Mesothelial cell of epicardium (in vitro differentiated cells): ENCODE data around the gene TRIP12. TPM values are rescaled to one million over a fixed set of nuclear protein-coding genes. Genes with fewer than 3 reads are reported as not detected.
"Not testable (repeated sequence)": the region's sequence is repeated elsewhere in the genome, so short reads cannot be mapped to it uniquely, and the experiment has no call there.

Source experiments
- DNase-seq, 2 experiments: peaks; one replicate each; pipeline ENCODE4 v3.0.0; 2021; ENCODE audit warnings: low spot score in 2 of 2; ENCODE audit not compliant: unreplicated experiment in 2 of 2
- H3K27ac Mint-ChIP-seq: 2 replicates; pipeline ENCODE4 v1.8.0; 2021; ENCODE audit warnings: mixed read lengths
- H3K27me3 Mint-ChIP-seq: 2 replicates; pipeline ENCODE4 v1.8.0; 2021; ENCODE audit warnings: low read depth, mixed read lengths
- H3K36me3 Mint-ChIP-seq: 2 replicates; pipeline ENCODE4 v1.8.0; 2021; ENCODE audit warnings: mixed read lengths
- H3K4me1 Mint-ChIP-seq: 2 replicates; pipeline ENCODE4 v1.8.0; 2021; ENCODE audit warnings: mixed read lengths
- H3K4me3 Mint-ChIP-seq: 2 replicates; pipeline ENCODE4 v1.8.0; 2021; ENCODE audit warnings: mild to moderate bottlenecking, moderate library complexity, mixed read lengths
- H3K9me3 Mint-ChIP-seq: 2 replicates; pipeline ENCODE4 v1.8.0; 2021; ENCODE audit warnings: mixed read lengths
- total RNA-seq: library from RNA; stranded (reverse); gene quantifications from 3 replicates; pipeline ENCODE4 v1.2.1, GENCODE V29; 2021
- TF ChIP-seq, protein P1 (sequence below): fragments of 200-600 bp; sonication (generic); IDR thresholded peaks from one replicate; pipeline ENCODE4 v1.5.0; 2021; ENCODE audit warnings: antibody characterized with exemption; ENCODE audit not compliant: unreplicated experiment

Gene TRIP12
- 239 to 256 TPM (median 253 TPM) in 3 replicates for total RNA-seq

DNA sequence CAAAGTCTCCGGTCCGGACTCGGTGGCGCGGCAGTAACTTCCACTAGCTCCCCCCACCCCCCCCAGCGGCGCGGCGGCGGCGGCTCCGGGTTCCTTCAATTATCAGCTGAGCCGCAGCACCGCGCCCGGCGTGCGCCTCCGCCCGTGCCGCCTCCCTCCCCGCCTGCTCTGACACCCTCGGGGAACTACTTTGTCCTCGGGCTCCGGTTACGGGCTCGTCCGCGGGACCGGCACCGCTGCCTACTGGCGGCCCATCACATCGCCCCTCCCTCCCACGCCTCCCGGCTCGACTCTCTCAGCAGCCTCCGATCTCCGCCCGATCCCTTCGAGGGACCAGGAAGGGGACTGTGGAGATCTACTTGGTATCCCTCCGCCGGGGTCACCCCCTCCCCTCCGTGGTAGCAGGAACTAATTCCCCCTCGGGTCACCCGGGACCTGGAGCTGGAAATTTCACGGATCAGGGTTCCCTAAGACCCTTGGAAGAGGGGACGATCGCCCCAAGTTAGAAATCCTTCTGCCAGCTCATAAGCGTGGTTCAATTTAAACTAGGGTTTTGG lies at the start of gene TRIP12:
TSS of gene TRIP12 (minus strand) at position 118 of the 557 bp plus-strand sequence. CDS start 41,930 bp downstream, outside the sequence.
- H3K27me3 Mint-ChIP-seq: peaks cover 1% of the 10 kb centered on the region
- no peaks in the 10 kb centered on the region for H3K9me3 Mint-ChIP-seq
- H3K36me3 Mint-ChIP-seq: peaks cover 10% of the 10 kb centered on the region
- peak within 1 kb of the TSS; percentile 99 for H3K4me3 Mint-ChIP-seq
- TF ChIP-seq, protein P1, sequence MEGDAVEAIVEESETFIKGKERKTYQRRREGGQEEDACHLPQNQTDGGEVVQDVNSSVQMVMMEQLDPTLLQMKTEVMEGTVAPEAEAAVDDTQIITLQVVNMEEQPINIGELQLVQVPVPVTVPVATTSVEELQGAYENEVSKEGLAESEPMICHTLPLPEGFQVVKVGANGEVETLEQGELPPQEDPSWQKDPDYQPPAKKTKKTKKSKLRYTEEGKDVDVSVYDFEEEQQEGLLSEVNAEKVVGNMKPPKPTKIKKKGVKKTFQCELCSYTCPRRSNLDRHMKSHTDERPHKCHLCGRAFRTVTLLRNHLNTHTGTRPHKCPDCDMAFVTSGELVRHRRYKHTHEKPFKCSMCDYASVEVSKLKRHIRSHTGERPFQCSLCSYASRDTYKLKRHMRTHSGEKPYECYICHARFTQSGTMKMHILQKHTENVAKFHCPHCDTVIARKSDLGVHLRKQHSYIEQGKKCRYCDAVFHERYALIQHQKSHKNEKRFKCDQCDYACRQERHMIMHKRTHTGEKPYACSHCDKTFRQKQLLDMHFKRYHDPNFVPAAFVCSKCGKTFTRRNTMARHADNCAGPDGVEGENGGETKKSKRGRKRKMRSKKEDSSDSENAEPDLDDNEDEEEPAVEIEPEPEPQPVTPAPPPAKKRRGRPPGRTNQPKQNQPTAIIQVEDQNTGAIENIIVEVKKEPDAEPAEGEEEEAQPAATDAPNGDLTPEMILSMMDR: no peak
- peak; percentile 82 to 91 for DNase-seq
- H3K27ac Mint-ChIP-seq: peak within 1 kb of the TSS; percentile 99
- H3K4me1 Mint-ChIP-seq: peaks cover 16% of the 10 kb centered on the region

DNA sequence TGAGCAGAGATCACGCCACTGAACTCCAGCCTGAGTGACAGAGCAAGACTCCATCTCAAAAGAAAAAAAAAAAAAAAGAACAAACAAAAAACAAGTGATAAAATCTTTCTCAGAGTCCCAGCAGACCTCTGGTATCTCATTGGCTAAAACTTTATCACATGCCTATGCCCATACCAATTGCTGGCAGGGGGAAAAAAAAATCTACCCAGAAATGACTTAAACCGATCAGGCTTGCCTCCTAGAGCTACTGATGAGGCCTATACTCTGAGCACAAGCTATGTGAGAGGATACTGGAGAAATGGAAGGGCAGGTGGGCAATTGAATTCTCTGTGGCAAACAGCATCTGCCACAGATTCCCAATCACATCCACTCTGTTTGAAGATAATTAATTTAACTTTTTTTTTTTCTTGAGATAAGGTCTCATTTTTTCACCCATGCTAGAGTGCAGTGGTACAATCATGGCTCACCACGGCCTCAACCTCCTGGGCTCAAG lies 49.5 kb upstream of the TRIP12 start:
- no peaks in the 10 kb centered on the region for H3K36me3 Mint-ChIP-seq
- H3K9me3 Mint-ChIP-seq: no peaks in the 10 kb centered on the region

DNA sequence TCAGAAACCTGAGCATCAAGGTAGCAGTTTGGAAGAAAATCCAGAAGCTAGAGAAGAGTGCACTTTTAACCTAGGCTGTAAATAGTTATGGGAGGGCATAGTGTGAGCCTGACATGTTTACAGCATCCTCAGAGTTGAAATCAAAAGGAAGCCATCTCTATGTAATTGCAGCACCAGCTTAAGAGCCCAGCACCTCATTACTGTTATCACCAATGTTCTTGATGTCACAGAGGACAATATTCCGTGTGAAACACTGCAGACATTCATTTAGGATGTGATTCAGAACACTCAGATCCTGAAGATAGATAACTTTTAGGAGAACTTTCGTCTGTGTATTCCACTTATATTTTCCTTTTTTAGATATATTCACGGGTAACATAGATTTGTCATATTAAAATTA lies 48.6 kb upstream of the TRIP12 start:
- Mint-ChIP-seq H3K4me3 (no peak overlapping the region), H3K27ac (no peak overlapping the region), H3K36me3 (no peaks in the 10 kb centered on the region), H3K27me3 (no peaks in the 10 kb centered on the region), H3K4me1 (peaks cover 17% of the 10 kb centered on the region), H3K9me3 (no peaks in the 10 kb centered on the region)
- no peak for DNase-seq
- TF ChIP-seq, protein P1: no peak

More for the DNA sequence above, 49.5 kb upstream of the TRIP12 start:
- no peaks in the 10 kb centered on the region for H3K27me3 Mint-ChIP-seq
- peaks cover 18% of the 10 kb centered on the region for H3K4me1 Mint-ChIP-seq
- DNase-seq: no peak
- H3K27ac Mint-ChIP-seq: no peak overlapping the region
- TF ChIP-seq, protein P1: no peak
- H3K4me3 Mint-ChIP-seq: no peak overlapping the region

DNA sequence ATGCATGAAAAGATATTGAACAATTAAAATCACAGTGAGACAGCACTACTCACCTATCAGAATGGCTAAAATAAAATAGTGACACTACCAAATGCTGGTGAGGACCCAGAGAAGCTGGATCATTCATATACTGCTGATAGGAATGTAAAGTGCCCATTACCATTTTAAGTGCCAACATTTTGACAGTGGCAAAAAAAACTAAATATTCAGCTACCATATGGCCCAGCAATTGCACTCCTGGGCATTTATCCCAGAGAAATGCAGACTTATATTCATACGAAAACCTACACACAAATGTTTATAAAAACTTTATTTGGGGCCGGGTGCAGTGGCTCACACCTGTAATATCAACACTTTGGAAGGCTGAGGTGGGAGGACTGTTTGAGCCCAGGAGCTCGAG lies 48.1 kb upstream of the TRIP12 start:
- DNase-seq: no peak
- no peaks in the 10 kb centered on the region for H3K9me3 Mint-ChIP-seq
- H3K27ac Mint-ChIP-seq: no peak overlapping the region
- TF ChIP-seq, protein P1: no peak
- no peaks in the 10 kb centered on the region for H3K36me3 Mint-ChIP-seq
- H3K4me1 Mint-ChIP-seq: peaks cover 12% of the 10 kb centered on the region
- H3K27me3 Mint-ChIP-seq: no peaks in the 10 kb centered on the region
- H3K4me3 Mint-ChIP-seq: no peak overlapping the region

DNA sequence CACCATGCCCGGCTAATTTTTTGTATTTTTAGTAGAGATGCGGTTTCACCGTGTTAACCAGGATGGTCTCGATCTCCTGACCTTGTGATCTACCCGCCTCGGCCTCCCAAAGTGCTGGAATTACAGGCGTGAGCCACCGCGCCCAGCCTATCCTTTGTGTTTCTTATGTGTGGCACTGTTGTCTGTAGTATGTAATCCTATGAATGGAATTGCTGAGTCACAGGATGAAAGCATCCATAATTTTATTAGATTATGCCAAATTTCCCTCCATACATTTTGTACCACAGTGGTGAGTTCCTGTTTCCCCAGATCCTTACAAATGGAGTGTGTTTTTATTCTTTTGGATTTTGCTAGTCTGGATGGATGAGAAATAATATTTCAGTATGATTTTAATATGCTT lies 41.8 kb upstream of the TRIP12 start:
- H3K27me3 Mint-ChIP-seq, DNase-seq, H3K9me3 Mint-ChIP-seq, H3K36me3 Mint-ChIP-seq, H3K4me3 Mint-ChIP-seq, H3K4me1 Mint-ChIP-seq, H3K27ac Mint-ChIP-seq: not testable (repeated sequence)

DNA sequence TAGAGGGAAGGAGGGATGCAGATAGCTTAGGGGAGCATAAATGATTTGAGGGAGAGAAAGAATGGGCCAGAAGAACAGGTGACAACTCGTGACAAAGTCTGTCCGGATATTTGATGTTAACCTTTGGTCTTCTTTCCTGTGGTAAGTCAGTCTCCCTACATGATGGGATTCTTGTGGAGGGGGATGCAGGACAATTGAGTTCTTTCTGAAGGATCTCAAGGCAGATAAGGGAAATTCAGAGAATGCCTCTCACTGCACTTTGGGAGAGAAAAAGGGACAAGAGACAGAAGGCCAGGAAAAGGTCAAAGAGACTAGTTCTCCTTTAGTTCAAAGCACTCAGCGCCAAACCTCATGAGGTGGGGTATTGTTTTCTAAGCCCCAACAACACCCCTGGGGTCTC lies 34.7 kb upstream of the TRIP12 start:
- Mint-ChIP-seq H3K27me3 (no peaks in the 10 kb centered on the region), H3K9me3 (no peaks in the 10 kb centered on the region), H3K36me3 (no peaks in the 10 kb centered on the region), H3K4me3 (no peak overlapping the region), H3K27ac (no peak overlapping the region), H3K4me1 (no peaks in the 10 kb centered on the region)
- DNase-seq: no peak
- TF ChIP-seq, protein P1: no peak
